IMR-90 (cell line): ENCODE data around the gene VPS13C. TPM values are rescaled to one million over a fixed set of nuclear protein-coding genes. Genes with fewer than 3 reads are reported as not detected.

ENCODE experiments used
- ATAC-seq: fragments of 200-7000 bp; cut with Tn5 transposase; 2 replicates; pipeline ENCODE4 v1.9.1; 2020; ENCODE audit warnings: low read depth, mild to moderate bottlenecking, moderate library complexity
- BruUV-seq: library from RNA; stranded (reverse); fragments of 400-500 nt; replicated peaks from 2 replicates; lab custom pipeline; 2021; lab: Mats Ljungman, UMichigan
- CTCF ChIA-PET: fragments of 300-600 bp; formaldehyde crosslinking; extraction: SDS; loops from one replicate; lab custom pipeline; 2021; ENCODE audit warnings: antibody characterized with exemption; lab: Yijun Ruan, JAX
- POLR2A ChIA-PET: fragments of 300-600 bp; sonication (Branson Sonifier 250); formaldehyde crosslinking; loops from one replicate; lab custom pipeline; 2022; ENCODE audit warnings: antibody characterized with exemption; ENCODE audit not compliant: unreplicated experiment; lab: Charles Lee
- DNase-seq: peaks from one replicate; pipeline ENCODE4 v3.0.0; 2013
- H2AFZ ChIP-seq: replicated peaks from 2 replicates; pipeline ENCODE3; 2013; ENCODE audit warnings: low read length, mild to moderate bottlenecking; ENCODE audit not compliant: poor library complexity
- H2AK5ac ChIP-seq: 2 replicates; pipeline ENCODE4 v1.6.1; 2013; ENCODE audit warnings: low read depth, low read length, inconsistent platforms
- H2AK9ac ChIP-seq: replicated peaks from 2 replicates; pipeline ENCODE3; 2013; ENCODE audit warnings: mild to moderate bottlenecking, low read depth, low read length, moderate library complexity; ENCODE audit not compliant: poor library complexity
- H2BK120ac ChIP-seq: 2 replicates; pipeline ENCODE4 v1.6.1; 2013; ENCODE audit warnings: low read depth, low read length, inconsistent platforms
- H2BK15ac ChIP-seq: 3 replicates; pipeline ENCODE4 v1.6.1; 2013; ENCODE audit warnings: low read depth, low read length, inconsistent platforms
- H2BK20ac ChIP-seq: 2 replicates; pipeline ENCODE4 v1.6.1; 2013; ENCODE audit warnings: low read depth, mild to moderate bottlenecking, inconsistent platforms, low read length, moderate library complexity
- H2BK5ac ChIP-seq: 2 replicates; pipeline ENCODE4 v1.6.1; 2013; ENCODE audit warnings: mild to moderate bottlenecking, low read depth, low read length, inconsistent platforms; ENCODE audit not compliant: poor library complexity, severe bottlenecking
- H3K14ac ChIP-seq: replicated peaks from 2 replicates; pipeline ENCODE4 v1.6.1; 2013; ENCODE audit warnings: low read depth, low read length, inconsistent platforms
- H3K18ac ChIP-seq: 2 replicates; pipeline ENCODE4 v1.6.1; 2013; ENCODE audit warnings: low read depth, low read length, control low read depth
- H3K23ac ChIP-seq: 2 replicates; pipeline ENCODE4 v1.6.1; 2013; ENCODE audit warnings: low read depth, low read length, inconsistent platforms
- H3K27ac ChIP-seq: 2 replicates; pipeline ENCODE4 v1.5.1; 2013; ENCODE audit warnings: mild to moderate bottlenecking, control low read depth, low read length; ENCODE audit not compliant: insufficient read depth
- H3K27me3 ChIP-seq: 2 replicates; pipeline ENCODE4 v1.6.1; 2013; ENCODE audit warnings: low read length; ENCODE audit not compliant: control insufficient read depth, insufficient read depth
- H3K36me3 ChIP-seq: 2 replicates; pipeline ENCODE4 v1.6.1; 2013; ENCODE audit warnings: low read length, mixed read lengths; ENCODE audit not compliant: control insufficient read depth, insufficient read depth
- H3K4ac ChIP-seq: 2 replicates; pipeline ENCODE4 v1.6.1; 2013; ENCODE audit warnings: low read depth, low read length, inconsistent platforms
- H3K4me1 ChIP-seq: 2 replicates; pipeline ENCODE4 v1.6.1; 2013; ENCODE audit warnings: low read length, mixed read lengths; ENCODE audit not compliant: control insufficient read depth, insufficient read depth
- H3K4me2 ChIP-seq: 2 replicates; pipeline ENCODE4 v1.6.1; 2013; ENCODE audit warnings: low read depth, mild to moderate bottlenecking, control low read depth, low read length, moderate library complexity
- H3K4me3 ChIP-seq: 2 replicates; pipeline ENCODE4 v1.5.1; 2013; ENCODE audit warnings: low read depth, mild to moderate bottlenecking, control low read depth, low read length, moderate library complexity; ENCODE audit not compliant: insufficient read depth
- H3K56ac ChIP-seq: 2 replicates; pipeline ENCODE4 v1.6.1; 2013; ENCODE audit warnings: low read length, inconsistent platforms; ENCODE audit not compliant: insufficient read depth; ENCODE audit errors: extremely low read depth
- H3K79me1 ChIP-seq, 2 experiments: 2 replicates each; pipeline ENCODE4 v1.6.1; 2013; ENCODE audit warnings: low read length in 2 of 2, inconsistent platforms in 1 of 2, low read depth in 1 of 2
- H3K9ac ChIP-seq: 2 replicates; pipeline ENCODE4 v1.6.1; 2013; ENCODE audit warnings: low read depth, low read length, control low read depth
- H3K9me1 ChIP-seq: 2 replicates; pipeline ENCODE4 v1.6.1; 2013; ENCODE audit warnings: low read length, inconsistent platforms; ENCODE audit not compliant: insufficient read depth
- H3K9me3 ChIP-seq: 2 replicates; pipeline ENCODE4 v1.6.1; 2013; ENCODE audit warnings: low read length; ENCODE audit not compliant: control insufficient read depth, insufficient read depth
- H4K20me1 ChIP-seq: 2 replicates; pipeline ENCODE4 v1.6.1; 2013; ENCODE audit warnings: low read length, inconsistent platforms; ENCODE audit not compliant: insufficient read depth
- H4K5ac ChIP-seq: 2 replicates; pipeline ENCODE4 v1.6.1; 2013; ENCODE audit warnings: mild to moderate bottlenecking, low read depth, low read length, control low read depth
- H4K8ac ChIP-seq, 2 experiments: 2 replicates each; pipeline ENCODE4 v1.6.1; 2013; ENCODE audit warnings: low read depth in 2 of 2, low read length in 2 of 2, control low read depth in 1 of 2, inconsistent platforms in 1 of 2
- H4K91ac ChIP-seq: 2 replicates; pipeline ENCODE4 v1.6.1; 2013; ENCODE audit warnings: low read depth, low read length, inconsistent platforms; ENCODE audit not compliant: insufficient read depth
- BHLHE40 ChIP-seq: fragments of 150-350 bp; IDR thresholded peaks from 2 replicates; pipeline ENCODE4 v1.6.1; 2016; ENCODE audit warnings: mild to moderate bottlenecking, low read depth, low read length
- CHD1 ChIP-seq: IDR thresholded peaks from 2 replicates; pipeline ENCODE4 v1.6.1; 2012; ENCODE audit warnings: low read depth, low read length, improper control_type of control experiment
- CTCF ChIP-seq: conservative IDR thresholded peaks from 2 replicates; pipeline ENCODE4 v1.5.1; 2012; ENCODE audit warnings: mild to moderate bottlenecking, low read depth, low read length, improper control_type of control experiment
- ELK1 ChIP-seq: fragments of 150-350 bp; IDR thresholded peaks from 2 replicates; pipeline ENCODE4 v1.6.1; 2016; ENCODE audit warnings: low read depth, mild to moderate bottlenecking, low read length, moderate library complexity, borderline replicate concordance
- FOS ChIP-seq: fragments of 150-350 bp; IDR thresholded peaks from 2 replicates; pipeline ENCODE4 v1.6.1; 2016; ENCODE audit warnings: low read depth, low read length
- MAFK ChIP-seq: IDR thresholded peaks from 2 replicates; pipeline ENCODE4 v1.6.1; 2012; ENCODE audit warnings: low read depth, low read length, improper control_type of control experiment
- MXI1 ChIP-seq: IDR thresholded peaks from 2 replicates; pipeline ENCODE4 v1.6.1; 2012; ENCODE audit warnings: low read depth, mild to moderate bottlenecking, low read length, moderate library complexity, borderline replicate concordance
- POLR2A ChIP-seq: IDR thresholded peaks from 2 replicates; pipeline ENCODE4 v1.6.1; 2012; ENCODE audit warnings: mild to moderate bottlenecking, low read depth, low read length
- RAD21 ChIP-seq: IDR thresholded peaks from 2 replicates; pipeline ENCODE4 v1.6.1; 2012; ENCODE audit warnings: low read length, improper control_type of control experiment
- RCOR1 ChIP-seq: IDR thresholded peaks from 2 replicates; pipeline ENCODE4 v1.6.1; 2012; ENCODE audit warnings: mild to moderate bottlenecking, low read length, improper control_type of control experiment; ENCODE audit not compliant: insufficient replicate concordance
- RFX5 ChIP-seq: IDR thresholded peaks from 2 replicates; pipeline ENCODE4 v1.8.0; 2012; ENCODE audit warnings: low read depth, mild to moderate bottlenecking, low read length, moderate library complexity
- SMC3 ChIP-seq: fragments of 150-350 bp; IDR thresholded peaks from 2 replicates; pipeline ENCODE4 v1.6.1; 2016; ENCODE audit warnings: low read depth, mild to moderate bottlenecking, antibody characterized with exemption, low read length, moderate library complexity
- USF2 ChIP-seq: fragments of 150-350 bp; IDR thresholded peaks from 2 replicates; pipeline ENCODE4 v1.6.1; 2017; ENCODE audit warnings: mild to moderate bottlenecking, antibody characterized with exemption, low read length, low read depth
- WGBS, 2 experiments: methylation state at CpG; one replicate each; pipeline versions ENCODE4 v1.1.5 to v1.1.7; 2013; ENCODE audit warnings: missing lambda C conversion rate in 2 of 2; ENCODE audit not compliant: insufficient read length in 1 of 2; ENCODE audit errors: extremely low coverage in 2 of 2; 5-methylcytosine and 5-hydroxymethylcytosine counted together
- dilution Hi-C: fragments of 300-500 bp; cut with HindIII; formaldehyde crosslinking; loops from one replicate; pipeline ENCODE4 v1.14.3; 2018; ENCODE audit warnings: low sequenced_read_pairs; ENCODE audit not compliant: unreplicated experiment
- in situ Hi-C: fragments of 300-500 bp; cut with MboI; formaldehyde crosslinking; loops from 3 replicates; pipeline ENCODE4 v1.14.3; 2019; ENCODE audit warnings: low sequenced_read_pairs, inconsistent platforms, mixed read lengths
- intact Hi-C: fragments of 100-400 bp; cut with micrococcal nuclease; formaldehyde crosslinking; loops from 2 replicates; pipeline ENCODE4 v1.10.0; 2022
- polyA plus RNA-seq, 3 experiments: library from polyadenylated mRNA; depleted of rRNA; stranded (reverse); fragments of >200 nt; gene quantifications; 2 replicates each; pipeline ENCODE4 v1.2.3, GENCODE V29; 2012; ENCODE audit warnings: low replicate concordance in 1 of 3
- total RNA-seq: library from RNA; depleted of rRNA; stranded (reverse); fragments of >200 nt; gene quantifications from 2 replicates; pipeline ENCODE4 v1.2.3, GENCODE V29; 2012

VPS13C gene
- total and polyA plus RNA-seq, 2 of the 4 experiments (the other 2 are of a cell fraction) = 8.1 to 32.8 TPM

GRCh38 chr15:61831505-61831921, 228.7 kb downstream of the VPS13C start:
- Histone ChIP-seq H2AK5ac (no peak overlapping the region), H3K4me1 (no peaks in the 10 kb centered on the region), H2BK20ac (no peak overlapping the region), H3K56ac (no peak overlapping the region), H2BK120ac (no peak overlapping the region), H3K4ac (no peak overlapping the region), H3K79me1 (no peaks in the 10 kb centered on the region), H2BK15ac (no peak overlapping the region), H4K20me1 (no peaks in the 10 kb centered on the region), H2AFZ (no peak overlapping the region), H3K18ac (no peak overlapping the region), H3K27ac (no peak overlapping the region), H2BK5ac (no peak overlapping the region), H4K8ac (no peak overlapping the region), H2AK9ac (no peak overlapping the region), H4K5ac (no peak overlapping the region), H3K4me2 (no peak overlapping the region), H3K4me3 (no peak overlapping the region), H3K14ac (no peak overlapping the region), H3K36me3 (no peaks in the 10 kb centered on the region), H4K91ac (no peak overlapping the region), H3K23ac (no peak overlapping the region), H3K9me1 (no peaks in the 10 kb centered on the region), H3K27me3 (peaks cover 7% of the 10 kb centered on the region), H3K9me3 (no peaks in the 10 kb centered on the region), H3K9ac (no peak overlapping the region)
- no TSS peak for BruUV-seq
- in situ Hi-C loops = loop anchor here (10.0 to 25.0 kb wide), 3 partner anchors 1247 to 1494 kb away; no protein-coding TSS in a partner anchor
- POLR2A ChIA-PET = no interaction called here
- intact Hi-C loops = loop anchor here (5.0 kb wide), 1 partner anchor 779 kb away; no protein-coding TSS in a partner anchor
- ATAC-seq (no peak), DNase-seq (no peak)
- CTCF ChIA-PET = no interaction called here
- TF ChIP-seq ELK1 (no peak), RFX5 (no peak), CTCF (no peak), MAFK (no peak), CHD1 (no peak), BHLHE40 (no peak), MXI1 (no peak), POLR2A (no peak), RCOR1 (no peak), RAD21 (no peak), SMC3 (no peak), USF2 (no peak), FOS (no peak)
- 83% methylated on average over 1 of the region's 10 CpGs; no CpG with 5 or more reads in 1 of the 2 experiments for WGBS, 2 experiments
- dilution Hi-C loops = no loop called here
